Prostate gland (tissue), 2 donors: ENCODE results near the gene TSPAN33. TPM values are rescaled to one million over a fixed set of nuclear protein-coding genes. Genes with fewer than 3 reads are reported as not detected.
"Not testable (repeated sequence)": the region's sequence is repeated elsewhere in the genome, so short reads cannot be mapped to it uniquely, and the experiment has no call there.

Experiments
- DNase-seq: peaks from one replicate; pipeline ENCODE4 v3.0.0-alpha.2; 2019; ENCODE audit warnings: low spot score
- H3K27ac ChIP-seq, 2 donors: fragments of 200-600 bp; sonication (generic); 2 replicates each; pipeline ENCODE4 v1.5.1; 2017 to 2019
- H3K27me3 ChIP-seq: fragments of 200-600 bp; sonication (generic); replicated peaks from 2 replicates; pipeline ENCODE4 v1.5.1; 2019; ENCODE audit not compliant: insufficient read depth
- H3K36me3 ChIP-seq, 2 donors: fragments of 200-600 bp; sonication (generic); 1 replicate in 1 of 2; 2 replicates in 1 of 2; pipeline versions ENCODE4 v1.5.1 to v1.8.1; 2017 to 2019
- H3K4me1 ChIP-seq: fragments of 200-600 bp; sonication (generic); replicated peaks from 2 replicates; pipeline ENCODE4 v1.5.1; 2019
- H3K4me3 ChIP-seq, 2 donors: fragments of 200-600 bp; sonication (generic); 2 replicates each; pipeline ENCODE4 v1.5.1; 2017 to 2019
- H3K9me3 ChIP-seq: fragments of 200-600 bp; sonication (generic); 2 replicates; pipeline ENCODE4 v1.5.1; 2017
- POLR2A ChIP-seq: fragments of 450-650 bp; IDR thresholded peaks from one replicate; pipeline ENCODE4 v1.6.1; 2016; ENCODE audit warnings: antibody characterized with exemption, mild to moderate bottlenecking
- POLR2AphosphoS5 ChIP-seq: sonication (generic); formaldehyde crosslinking; IDR thresholded peaks from one replicate; pipeline ENCODE4 v1.6.1; 2017; ENCODE audit warnings: antibody characterized with exemption
- WGBS: methylation state at CpG from one replicate; pipeline ENCODE4 v1.1.5; 2018; 5-methylcytosine and 5-hydroxymethylcytosine counted together
- intact Hi-C: fragments of 100-400 bp; cut with DNase I; formaldehyde crosslinking; loops from one replicate; pipeline ENCODE4 v1.14.2; 2022
- total RNA-seq, 2 donors: library from RNA; depleted of rRNA; stranded (reverse); fragments of >200 nt; gene quantifications; one replicate each; pipeline ENCODE4 v1.1.0, GENCODE V29; 2016
- TF ChIP-seq, protein P1 (sequence below), 4 experiments: fragments of 200-600 bp in 2 of 4; fragments of 450-650 bp in 2 of 4; sonication (generic) in 2 of 4; IDR thresholded peaks; 1 replicate in 3 of 4; 2 replicates in 1 of 4; pipeline ENCODE4 v1.5.1; 2016 to 2019; ENCODE audit warnings: antibody characterized with exemption in 4 of 4, mild to moderate bottlenecking in 2 of 4, moderate library complexity in 2 of 4

Gene TSPAN33
- total RNA-seq, 2 donors from 2014 or later, result 8.4 to 47.7 TPM

DNA sequence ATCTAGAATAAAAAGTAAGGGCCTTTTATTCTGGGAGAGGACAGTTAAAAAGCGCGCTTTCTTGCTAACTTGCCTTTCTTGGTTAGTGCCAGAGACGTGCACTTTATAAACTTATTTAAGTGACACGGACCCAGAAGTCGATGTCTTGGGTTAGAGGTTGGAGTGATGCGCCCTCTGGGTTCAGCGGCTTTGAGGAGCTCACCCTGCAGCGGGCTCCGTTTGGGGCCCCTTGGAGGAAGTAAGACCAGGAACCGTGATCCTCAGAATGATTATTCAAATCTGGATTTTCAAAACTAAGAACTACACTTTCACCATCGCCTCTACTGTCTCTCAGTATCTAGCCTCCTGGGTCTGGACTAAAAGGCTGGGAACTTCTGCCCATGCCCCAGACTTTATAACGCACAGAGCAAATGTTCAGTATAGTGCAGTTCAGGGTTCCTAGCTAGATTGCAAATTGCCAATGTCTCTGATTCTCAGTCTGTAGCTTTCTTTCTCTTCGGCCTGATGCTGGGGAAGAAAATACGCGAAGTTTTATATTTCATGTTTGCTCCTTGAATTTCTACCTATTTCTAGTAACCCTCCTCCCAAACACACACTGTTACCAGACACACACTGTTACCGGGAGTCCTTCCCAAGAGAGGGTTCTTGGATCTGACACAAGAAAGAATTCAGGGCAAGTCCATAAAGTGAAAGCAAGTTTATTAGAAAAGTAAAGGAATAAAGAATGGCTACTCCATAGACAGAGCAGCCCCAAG is 25.4 kb downstream of the TSPAN33 start:
- Histone ChIP-seq H3K27me3 (no peaks in the 10 kb centered on the region), H3K4me3 (peak overlapping the region; percentile 28 to 39), H3K27ac (peak overlapping the region; percentile 67 to 71), H3K4me1 (no peaks in the 10 kb centered on the region), H3K9me3 (no peaks in the 10 kb centered on the region), H3K36me3 (no peaks in the 10 kb centered on the region)
- intact Hi-C loops, result no loop called here
- no peak for TF ChIP-seq POLR2A
- TF ChIP-seq, protein P1, sequence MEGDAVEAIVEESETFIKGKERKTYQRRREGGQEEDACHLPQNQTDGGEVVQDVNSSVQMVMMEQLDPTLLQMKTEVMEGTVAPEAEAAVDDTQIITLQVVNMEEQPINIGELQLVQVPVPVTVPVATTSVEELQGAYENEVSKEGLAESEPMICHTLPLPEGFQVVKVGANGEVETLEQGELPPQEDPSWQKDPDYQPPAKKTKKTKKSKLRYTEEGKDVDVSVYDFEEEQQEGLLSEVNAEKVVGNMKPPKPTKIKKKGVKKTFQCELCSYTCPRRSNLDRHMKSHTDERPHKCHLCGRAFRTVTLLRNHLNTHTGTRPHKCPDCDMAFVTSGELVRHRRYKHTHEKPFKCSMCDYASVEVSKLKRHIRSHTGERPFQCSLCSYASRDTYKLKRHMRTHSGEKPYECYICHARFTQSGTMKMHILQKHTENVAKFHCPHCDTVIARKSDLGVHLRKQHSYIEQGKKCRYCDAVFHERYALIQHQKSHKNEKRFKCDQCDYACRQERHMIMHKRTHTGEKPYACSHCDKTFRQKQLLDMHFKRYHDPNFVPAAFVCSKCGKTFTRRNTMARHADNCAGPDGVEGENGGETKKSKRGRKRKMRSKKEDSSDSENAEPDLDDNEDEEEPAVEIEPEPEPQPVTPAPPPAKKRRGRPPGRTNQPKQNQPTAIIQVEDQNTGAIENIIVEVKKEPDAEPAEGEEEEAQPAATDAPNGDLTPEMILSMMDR (IDR thresholded peaks at IDR 0.05), result no peak
- whole genome bisulfite sequencing, result 38% methylated on average over 16 of the region's 16 CpGs
- DNase-seq, result no peak

- H3K27me3 ChIP-seq, result no peaks in the 10 kb centered on the region
- H3K9me3 ChIP-seq, result no peaks in the 10 kb centered on the region
- intact Hi-C loops, result no loop called here
- no peak for DNase-seq
- no peak overlapping the region for H3K4me3 ChIP-seq
- TF ChIP-seq, protein P1 (IDR thresholded peaks at IDR 0.05), result no peak
- TF ChIP-seq POLR2A, result no peak
- no peak for TF ChIP-seq POLR2AphosphoS5
- 79% methylated on average over 11 of the region's 11 CpGs for WGBS
- H3K4me1 ChIP-seq, result no peaks in the 10 kb centered on the region
- H3K36me3 ChIP-seq, result no peaks in the 10 kb centered on the region
- peak overlapping the region in 1 of 2 donors; percentile 67 for H3K27ac ChIP-seq
Observed at GRCh38 chr7:129170441-129171021, 26.0 kb downstream of the TSPAN33 start.

- H3K4me3 ChIP-seq, intact Hi-C loops, H3K4me1 ChIP-seq, H3K27me3 ChIP-seq, H3K36me3 ChIP-seq, H3K9me3 ChIP-seq, DNase-seq, H3K27ac ChIP-seq: not testable (repeated sequence)
- 88% methylated on average over 7 of the region's 7 CpGs for WGBS
Observed at GRCh38 chr7:129173861-129174260, 29.4 kb downstream of the TSPAN33 start.

GRCh38 chr7:129176916-129177710 is 32.6 kb downstream of the TSPAN33 start:
- TF ChIP-seq POLR2AphosphoS5 (no peak), POLR2A (no peak)
- TF ChIP-seq, protein P1 (IDR thresholded peaks at IDR 0.05), result no peak
- intact Hi-C loops, result no loop called here
- 40% methylated on average over 11 of the region's 11 CpGs for WGBS
- Histone ChIP-seq H3K9me3 (no peaks in the 10 kb centered on the region), H3K27me3 (no peaks in the 10 kb centered on the region), H3K36me3 (no peaks in the 10 kb centered on the region), H3K4me3 (no peak overlapping the region), H3K4me1 (no peaks in the 10 kb centered on the region), H3K27ac (no peak overlapping the region)
- no peak for DNase-seq

- 49% methylated on average over 6 of the region's 6 CpGs for WGBS
- intact Hi-C loops, result no loop called here
- TF ChIP-seq, protein P1 (IDR thresholded peaks at IDR 0.05), result no peak
- TF ChIP-seq POLR2AphosphoS5, result peak; percentile 4
- TF ChIP-seq POLR2A, result no peak
Observed at GRCh38 chr7:129184981-129185670, 40.6 kb downstream of the TSPAN33 start.

More at GRCh38 chr7:129184981-129185670, 40.6 kb downstream of the TSPAN33 start:
- DNase-seq, result peak; percentile 39
- Histone ChIP-seq H3K27me3 (no peaks in the 10 kb centered on the region), H3K4me1 (no peaks in the 10 kb centered on the region), H3K4me3 (no peak overlapping the region), H3K9me3 (no peaks in the 10 kb centered on the region), H3K36me3 (no peaks in the 10 kb centered on the region), H3K27ac (no peak overlapping the region)
